ENCODE data around the gene OR10AD1. TPM values are rescaled to one million over a fixed set of nuclear protein-coding genes. Genes with fewer than 3 reads are reported as not detected.
"Not testable (repeated sequence)": the region's sequence is repeated elsewhere in the genome, so short reads cannot be mapped to it uniquely, and the experiment has no call there.

Gene OR10AD1, protein sequence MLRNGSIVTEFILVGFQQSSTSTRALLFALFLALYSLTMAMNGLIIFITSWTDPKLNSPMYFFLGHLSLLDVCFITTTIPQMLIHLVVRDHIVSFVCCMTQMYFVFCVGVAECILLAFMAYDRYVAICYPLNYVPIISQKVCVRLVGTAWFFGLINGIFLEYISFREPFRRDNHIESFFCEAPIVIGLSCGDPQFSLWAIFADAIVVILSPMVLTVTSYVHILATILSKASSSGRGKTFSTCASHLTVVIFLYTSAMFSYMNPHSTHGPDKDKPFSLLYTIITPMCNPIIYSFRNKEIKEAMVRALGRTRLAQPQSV
- 0.96 TPM for total RNA-seq (ENCODE audit: insufficient read depth, low replicate concordance)

DNA sequence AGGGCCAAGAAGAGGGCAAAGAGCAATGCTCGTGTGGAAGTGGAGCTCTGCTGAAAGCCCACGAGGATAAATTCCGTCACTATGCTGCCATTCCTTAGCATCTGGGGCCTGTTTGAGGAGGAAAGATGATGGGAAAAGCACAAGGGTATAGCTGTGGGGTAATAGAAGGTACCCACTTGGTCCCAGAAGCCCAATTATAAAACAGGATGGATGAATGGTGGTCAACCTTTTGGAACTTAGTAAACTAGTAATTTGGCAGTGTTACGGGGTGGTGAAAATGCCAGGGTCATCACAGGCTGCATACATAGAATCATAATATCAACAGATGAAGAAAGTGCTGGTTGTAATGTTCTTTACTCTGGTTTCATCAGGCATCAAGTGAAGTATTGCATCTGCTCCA, at the start of gene OR10AD1:
Gene OR10AD1 (minus strand): TSS at position 101 of the 400 bp plus-strand sequence. CDS start 0 bp downstream, at position 101.
- DNase-seq (ENCODE audit: low spot score) = no peak

DNA sequence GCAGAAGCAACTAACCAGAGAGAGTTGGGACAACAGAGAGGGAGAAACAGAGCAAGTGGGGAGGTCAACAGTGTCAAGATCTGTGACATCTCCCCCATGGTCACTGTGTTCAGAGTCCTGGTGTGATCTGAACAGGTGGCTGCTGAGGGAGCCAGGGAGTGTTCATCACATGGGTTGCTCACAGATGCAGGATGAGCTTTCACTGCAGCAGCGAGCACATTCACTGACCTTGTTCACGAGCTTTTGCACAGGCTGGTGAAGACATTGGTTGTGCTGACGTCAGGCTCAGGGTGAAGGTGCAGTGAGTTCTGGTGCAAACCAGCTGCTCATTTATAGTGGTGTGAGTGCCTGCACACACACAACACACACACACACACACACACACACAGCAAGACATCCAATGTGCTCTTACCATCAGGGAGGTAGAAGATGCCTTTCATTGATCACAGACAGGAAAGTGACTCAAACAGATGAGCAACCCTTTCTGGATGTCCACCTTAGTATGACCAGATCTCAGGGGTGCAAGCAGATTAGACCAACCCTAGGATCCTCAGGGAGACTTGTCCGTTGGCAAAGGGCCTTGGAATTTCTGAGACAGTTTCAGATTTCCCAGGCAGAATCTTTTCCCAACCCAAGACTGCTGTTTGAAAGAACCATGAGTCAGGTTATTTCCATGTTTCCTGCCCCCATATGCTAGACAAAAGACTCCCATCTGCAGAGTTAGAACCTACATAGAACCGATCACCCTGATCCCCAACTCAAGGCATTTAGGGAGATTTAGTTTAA, 44.3 kb upstream of the OR10AD1 start:
- DNase-seq (ENCODE audit: low spot score) = no peak

- DNase-seq (ENCODE audit: low spot score) = no peak
These were observed 34.1 kb upstream of the OR10AD1 start for GRCh38 chr12:48237162-48237561.

- DNase-seq (ENCODE audit: low spot score) = no peak
These were observed 32.8 kb upstream of the OR10AD1 start for GRCh38 chr12:48235796-48236333.

DNA sequence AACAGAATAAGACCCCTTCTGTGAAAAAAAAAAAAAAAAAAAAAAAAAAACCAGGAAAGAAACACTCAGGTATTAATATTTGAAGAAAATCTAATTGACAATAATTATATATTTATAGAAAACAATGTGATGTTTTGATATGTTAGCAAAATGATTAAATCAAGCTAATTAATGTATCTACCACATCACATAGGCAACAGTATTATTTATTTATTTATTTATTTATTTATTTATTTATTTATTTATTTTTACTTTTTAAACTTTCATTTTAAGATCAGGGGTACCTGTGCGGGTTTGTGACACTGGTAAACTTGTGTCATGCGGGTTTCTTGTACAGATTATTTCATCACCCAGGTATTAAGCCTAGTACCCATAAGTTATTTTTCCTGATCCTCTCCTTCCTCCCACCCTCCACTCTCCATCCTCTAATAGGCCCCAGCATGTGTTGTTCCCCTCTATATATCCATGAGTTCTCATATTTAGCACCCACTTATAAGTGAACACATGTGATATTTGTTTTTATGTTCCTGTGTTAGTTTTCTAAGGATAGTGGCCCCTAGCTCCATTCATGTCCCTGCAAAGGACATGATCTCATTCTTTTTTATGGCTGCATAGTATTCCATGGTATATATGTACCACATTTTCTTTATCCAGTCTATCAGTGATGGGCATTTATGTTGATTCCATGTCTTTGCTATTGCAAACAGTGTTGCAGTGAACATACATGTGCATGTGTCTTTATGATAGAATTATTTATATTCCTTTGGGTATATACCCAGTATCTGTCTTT, 28.3 kb upstream of the OR10AD1 start:
- not testable (repeated sequence) for DNase-seq (ENCODE audit: low spot score)

GRCh38 chr12:48224533-48224932, 21.4 kb upstream of the OR10AD1 start:
- not testable (repeated sequence) for DNase-seq (ENCODE audit: low spot score)

DNA sequence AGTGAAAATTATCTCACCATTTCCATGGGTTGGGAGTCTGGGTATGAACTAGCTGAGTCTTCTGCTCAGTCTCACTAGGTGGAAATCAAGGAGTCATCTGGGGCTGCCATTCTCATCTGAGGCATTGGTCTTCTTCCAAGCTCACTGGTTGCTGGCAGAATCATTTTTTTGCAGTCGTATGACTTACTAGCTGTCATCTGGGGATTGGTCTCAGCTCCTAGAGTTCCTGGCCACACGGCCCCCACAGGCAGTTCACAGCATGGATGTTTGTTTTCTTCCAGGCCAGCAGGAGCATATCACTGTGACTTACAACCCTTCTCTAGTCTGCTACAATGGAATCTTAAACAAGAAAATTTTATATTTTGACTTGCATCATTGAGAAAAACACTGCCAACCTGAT, 18.6 kb upstream of the OR10AD1 start:
- DNase-seq (ENCODE audit: low spot score) = no peak

DNA sequence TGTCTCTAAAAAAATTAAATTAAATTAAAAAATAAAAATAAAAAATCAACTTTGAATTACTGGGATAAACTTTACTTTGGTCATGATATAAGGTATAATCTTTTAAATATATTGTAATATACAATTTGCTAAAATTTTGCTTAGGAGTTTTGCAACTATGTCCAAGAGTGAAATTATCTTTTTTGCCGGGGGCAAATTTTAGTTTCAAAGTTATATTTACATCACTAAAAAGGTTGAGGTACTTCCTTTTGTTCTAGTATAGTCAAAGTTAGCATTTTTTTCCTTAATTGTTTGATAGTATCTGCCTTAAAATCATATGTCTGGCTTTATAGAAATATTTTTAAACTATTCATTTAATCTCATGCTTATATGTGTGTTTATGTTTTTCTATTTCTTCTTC, 17.6 kb upstream of the OR10AD1 start:
- no peak for DNase-seq (ENCODE audit: low spot score)

DNA sequence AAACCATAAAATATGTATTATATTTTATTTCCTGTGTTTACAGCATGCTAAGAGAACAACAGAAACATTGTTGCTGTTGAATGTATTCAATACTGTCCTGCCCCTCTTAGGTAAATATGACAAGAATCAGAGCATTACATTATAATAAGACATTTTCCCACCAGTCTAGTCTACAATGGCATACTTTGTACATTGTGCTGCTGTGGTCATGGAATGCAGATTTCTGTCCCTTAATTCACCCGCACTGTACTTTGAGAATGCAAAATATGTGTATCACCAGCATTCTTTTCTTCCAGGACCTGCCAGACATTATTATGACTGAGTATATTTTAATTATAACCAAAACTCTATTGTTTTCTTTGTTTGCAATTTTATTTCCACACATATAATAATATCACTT, 16.5 kb upstream of the OR10AD1 start:
- DNase-seq (ENCODE audit: low spot score) = no peak

- DNase-seq (ENCODE audit: low spot score) = no peak
These were observed 13.7 kb upstream of the OR10AD1 start for GRCh38 chr12:48216785-48217184.

DNA sequence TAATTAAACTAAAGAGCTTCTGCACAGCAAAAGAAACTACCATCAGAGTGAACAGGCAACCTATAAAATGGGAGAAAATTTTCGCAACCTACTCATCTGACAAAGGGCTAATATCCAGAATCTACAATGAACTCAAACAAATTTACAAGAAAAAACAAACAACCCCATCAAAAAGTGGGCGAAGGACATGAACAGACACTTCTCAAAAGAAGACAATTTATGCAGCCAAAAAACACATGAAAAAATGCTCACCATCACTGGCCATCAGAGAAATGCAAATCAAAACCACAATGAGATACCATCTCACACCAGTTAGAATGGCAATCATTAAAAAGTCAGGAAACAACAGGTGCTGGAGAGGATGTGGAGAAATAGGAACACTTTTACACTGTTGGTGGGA, 6.4 kb upstream of the OR10AD1 start:
- DNase-seq (ENCODE audit: low spot score) = not testable (repeated sequence)

DNA sequence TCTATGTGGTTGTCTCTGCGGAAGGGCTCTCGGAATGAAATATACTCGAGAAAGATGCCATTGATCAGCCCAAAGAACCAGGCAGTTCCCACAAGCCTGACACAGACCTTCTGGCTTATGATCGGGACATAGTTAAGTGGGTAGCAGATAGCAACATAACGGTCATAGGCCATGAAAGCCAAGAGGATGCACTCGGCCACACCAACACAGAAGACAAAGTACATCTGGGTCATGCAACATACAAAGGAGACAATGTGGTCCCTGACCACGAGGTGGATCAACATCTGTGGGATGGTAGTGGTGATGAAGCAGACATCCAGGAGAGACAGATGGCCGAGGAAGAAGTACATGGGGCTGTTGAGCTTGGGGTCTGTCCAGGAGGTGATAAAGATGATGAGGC, 326 bp downstream of the OR10AD1 start:
- no peak for DNase-seq (ENCODE audit: low spot score)

DNA sequence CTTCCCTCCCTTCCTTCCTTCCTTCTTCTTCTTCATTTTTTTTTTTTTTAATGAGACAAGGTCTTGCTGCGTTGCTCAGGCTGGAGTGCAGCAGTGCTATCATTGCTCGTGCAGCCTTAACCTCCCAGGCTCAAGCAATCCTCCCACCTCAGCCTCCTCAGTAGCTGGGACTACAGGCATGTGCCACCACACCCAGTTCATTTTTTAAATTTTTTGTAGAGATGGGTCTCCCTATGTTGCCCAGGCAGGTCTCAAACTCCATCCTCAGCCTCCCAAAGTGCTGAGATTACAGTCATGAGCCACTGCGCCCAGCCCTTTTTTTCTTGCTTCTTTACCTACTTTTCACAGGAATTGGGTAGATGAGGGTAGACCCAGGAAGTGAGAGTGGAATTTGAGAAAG, 1.6 kb downstream of the OR10AD1 start:
- no peak for DNase-seq (ENCODE audit: low spot score)

- DNase-seq (ENCODE audit: low spot score) = no peak
These were observed 2.0 kb downstream of the OR10AD1 start for GRCh38 chr12:48201091-48201490.

- DNase-seq (ENCODE audit: low spot score) = peak; percentile 87
These were observed 3.3 kb downstream of the OR10AD1 start for GRCh38 chr12:48199774-48200221.

DNA sequence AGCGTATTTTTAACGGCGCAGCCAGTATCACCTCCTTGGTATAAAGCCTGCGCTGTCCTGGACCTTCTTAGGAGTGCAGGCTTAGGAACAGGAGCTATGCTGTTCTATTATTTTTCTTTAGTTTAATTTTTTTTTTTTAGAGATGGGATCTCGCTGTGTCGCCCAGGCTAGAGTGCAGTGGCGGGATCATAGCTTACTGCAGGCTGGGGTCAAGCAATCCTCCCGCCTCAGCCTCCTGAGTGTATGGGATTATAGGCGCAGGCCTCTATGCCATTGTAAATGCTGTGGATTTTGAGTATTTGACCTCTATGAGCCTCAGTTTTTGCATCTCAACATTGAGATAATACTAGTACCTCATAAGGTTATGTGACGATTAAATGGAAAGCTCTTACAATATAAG, 4.1 kb downstream of the OR10AD1 start:
- DNase-seq (ENCODE audit: low spot score) = peak; percentile 35

DNA sequence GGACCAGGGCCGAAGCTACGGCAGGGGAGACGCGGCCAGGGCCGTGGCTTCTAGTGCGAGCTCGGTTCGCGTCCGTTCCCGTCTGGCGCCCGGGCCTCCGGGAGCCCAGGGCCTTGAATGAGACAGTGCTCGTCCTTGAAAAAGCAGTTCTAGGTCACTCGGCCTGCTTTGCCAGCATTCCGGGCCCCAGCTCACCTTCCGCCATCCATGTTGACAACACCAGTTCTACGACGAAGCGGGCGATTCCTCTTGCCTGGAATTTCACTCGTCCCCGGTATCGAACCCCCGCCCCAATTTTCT, 4.5 kb downstream of the OR10AD1 start:
- DNase-seq (ENCODE audit: low spot score) = no peak

DNA sequence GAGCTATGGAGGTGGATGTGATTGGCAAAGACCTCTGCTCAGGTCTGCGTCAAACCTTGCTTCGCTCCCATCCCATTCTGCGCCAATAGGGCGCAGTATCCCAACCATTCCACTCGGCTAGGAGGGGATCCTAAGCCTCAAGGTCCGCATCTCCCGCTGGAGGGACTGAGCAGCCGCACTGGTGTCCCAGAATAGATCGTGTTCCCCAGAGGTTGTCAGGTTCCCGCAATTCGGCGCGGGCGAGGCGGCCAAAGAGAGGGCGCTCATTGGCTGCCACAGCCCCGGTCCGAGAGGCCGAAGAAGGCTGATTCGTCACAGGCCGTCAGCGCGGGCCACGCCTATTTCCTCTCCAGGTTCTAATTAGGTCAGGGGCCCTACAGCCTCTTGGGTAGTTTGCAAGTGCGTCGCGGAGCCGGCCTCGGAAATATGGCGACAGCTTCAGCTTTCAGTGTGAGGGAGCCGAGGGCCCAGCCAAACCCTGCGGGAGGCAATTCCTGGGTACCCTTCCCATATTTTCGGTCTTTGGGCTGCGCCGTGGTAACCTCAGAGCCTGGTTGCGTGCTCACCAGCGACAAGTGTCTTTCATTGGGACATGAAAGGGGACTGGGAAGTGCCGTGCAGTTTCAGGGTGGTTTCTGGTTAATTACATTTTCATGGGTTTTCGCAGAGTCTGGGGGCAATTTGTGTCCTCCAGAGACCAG, 5.0 kb downstream of the OR10AD1 start:
- DNase-seq (ENCODE audit: low spot score) = peak; percentile 98

DNA sequence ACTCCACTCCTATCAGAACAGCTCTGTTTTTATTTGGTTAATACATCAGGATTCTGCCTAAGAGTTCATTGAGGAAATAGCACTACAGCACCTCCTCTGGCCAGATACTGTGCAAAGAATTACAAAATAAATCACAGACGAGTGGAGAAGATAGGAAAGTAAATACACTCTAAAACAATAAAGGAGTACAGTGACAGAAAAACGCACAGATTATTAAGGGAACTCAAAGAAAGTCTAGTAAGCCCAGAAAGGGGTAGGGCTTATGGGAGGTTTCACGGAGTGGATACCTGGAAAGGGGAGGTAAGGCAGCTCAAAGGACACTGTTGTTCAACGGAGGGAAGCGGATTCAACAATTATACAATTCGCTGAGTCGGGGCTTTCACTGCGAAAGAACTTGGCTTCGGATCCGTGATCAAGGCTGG, 5.5 kb downstream of the OR10AD1 start:
- peak; percentile 79 for DNase-seq (ENCODE audit: low spot score)

GRCh38 chr12:48194799-48195201, 8.3 kb downstream of the OR10AD1 start:
- DNase-seq (ENCODE audit: low spot score) = peak; percentile 68

GRCh38 chr12:48193623-48194022, 9.5 kb downstream of the OR10AD1 start:
- DNase-seq (ENCODE audit: low spot score) = no peak

All from umbilical cord (tissue), 2 donors.